Trophoblast cell (in vitro differentiated cells and primary cell): ENCODE measurements around the gene AHNAK.

ENCODE experiments used
- DNase-seq, 2 donors: peaks; one replicate each; pipeline ENCODE4 v3.0.0-alpha.2; 2016
- H2AFZ ChIP-seq: 2 replicates; pipeline ENCODE4 v1.6.1; 2013; ENCODE audit warnings: low read length, moderate library complexity, mild to moderate bottlenecking; ENCODE audit not compliant: insufficient read depth, poor library complexity
- H2AK5ac ChIP-seq: 2 replicates; pipeline ENCODE4 v1.6.1; 2013; ENCODE audit warnings: mild to moderate bottlenecking, low read length
- H2BK120ac ChIP-seq: 2 replicates; pipeline ENCODE4 v1.6.1; 2013; ENCODE audit warnings: low read length, mild to moderate bottlenecking, moderate library complexity; ENCODE audit not compliant: insufficient read depth, poor library complexity
- H2BK12ac ChIP-seq: 2 replicates; pipeline ENCODE4 v1.6.1; 2013; ENCODE audit warnings: mild to moderate bottlenecking, low read length, moderate library complexity
- H2BK5ac ChIP-seq: 2 replicates; pipeline ENCODE4 v1.6.1; 2013; ENCODE audit warnings: low read length, low read depth, moderate library complexity, mild to moderate bottlenecking; ENCODE audit not compliant: poor library complexity
- H3K14ac ChIP-seq: 2 replicates; pipeline ENCODE4 v1.6.1; 2013; ENCODE audit warnings: mild to moderate bottlenecking, low read length
- H3K18ac ChIP-seq: 2 replicates; pipeline ENCODE4 v1.6.1; 2013; ENCODE audit warnings: mild to moderate bottlenecking, low read length
- H3K23ac ChIP-seq: 2 replicates; pipeline ENCODE4 v1.6.1; 2013; ENCODE audit warnings: low read length
- H3K27ac ChIP-seq: 2 replicates; pipeline ENCODE4 v1.5.1; 2013; ENCODE audit warnings: low read depth, mild to moderate bottlenecking, inconsistent platforms, low read length, moderate library complexity
- H3K27me3 ChIP-seq: 2 replicates; pipeline ENCODE4 v1.6.1; 2013; ENCODE audit warnings: inconsistent platforms, mild to moderate bottlenecking, low read length, moderate library complexity; ENCODE audit not compliant: insufficient read depth
- H3K36me3 ChIP-seq, 2 experiments: 1 replicate in 1 of 2; 2 replicates in 1 of 2; pipeline ENCODE4 v1.6.1; 2013; ENCODE audit warnings: low read length in 2 of 2, mild to moderate bottlenecking in 2 of 2, moderate library complexity in 1 of 2; ENCODE audit not compliant: insufficient read depth in 2 of 2, control insufficient read depth in 1 of 2
- H3K4ac ChIP-seq: 2 replicates; pipeline ENCODE4 v1.6.1; 2013; ENCODE audit warnings: low read depth, mild to moderate bottlenecking, low read length, moderate library complexity
- H3K4me1 ChIP-seq, 2 experiments: 1 replicate in 1 of 2; 2 replicates in 1 of 2; pipeline ENCODE4 v1.6.1; 2013; ENCODE audit warnings: low read length in 2 of 2, mild to moderate bottlenecking in 2 of 2, moderate library complexity in 1 of 2; ENCODE audit not compliant: insufficient read depth in 2 of 2, control insufficient read depth in 1 of 2
- H3K4me2 ChIP-seq: 2 replicates; pipeline ENCODE4 v1.6.1; 2013; ENCODE audit warnings: inconsistent platforms, mild to moderate bottlenecking, low read length, moderate library complexity
- H3K4me3 ChIP-seq: 2 replicates; pipeline ENCODE4 v1.5.1; 2013; ENCODE audit warnings: mild to moderate bottlenecking, low read depth, low read length, inconsistent platforms
- H3K79me1 ChIP-seq: one replicate; pipeline ENCODE4 v1.6.1; 2013; ENCODE audit warnings: low read length
- H3K79me2 ChIP-seq: 2 replicates; pipeline ENCODE4 v1.6.1; 2013; ENCODE audit warnings: low read length, mild to moderate bottlenecking; ENCODE audit not compliant: control insufficient read depth, insufficient read depth, poor library complexity
- H3K9ac ChIP-seq: 2 replicates; pipeline ENCODE4 v1.6.1; 2013; ENCODE audit warnings: mild to moderate bottlenecking, low read length
- H3K9me3 ChIP-seq: 2 replicates; pipeline ENCODE4 v1.6.1; 2013; ENCODE audit warnings: low read depth, mild to moderate bottlenecking, control low read depth, inconsistent platforms, low read length; ENCODE audit not compliant: insufficient read depth
- H4K12ac ChIP-seq: 2 replicates; pipeline ENCODE4 v1.6.1; 2013; ENCODE audit warnings: low read depth, mild to moderate bottlenecking, low read length, moderate library complexity
- H4K8ac ChIP-seq: 2 replicates; pipeline ENCODE4 v1.6.1; 2013; ENCODE audit warnings: low read depth, mild to moderate bottlenecking, low read length, moderate library complexity
- H4K91ac ChIP-seq: one replicate; pipeline ENCODE4 v1.6.1; 2013; ENCODE audit warnings: low read depth, mild to moderate bottlenecking, low read length, moderate library complexity
- WGBS: extraction: QIAGEN DNeasy Blood & Tissue Kit; methylation state at CpG from one replicate; pipeline ENCODE4 v1.1.7; 2013; ENCODE audit warnings: missing lambda C conversion rate; ENCODE audit not compliant: insufficient read length, insufficient coverage; ENCODE audit errors: extremely low coverage; 5-methylcytosine and 5-hydroxymethylcytosine counted together

The AHNAK gene

DNA sequence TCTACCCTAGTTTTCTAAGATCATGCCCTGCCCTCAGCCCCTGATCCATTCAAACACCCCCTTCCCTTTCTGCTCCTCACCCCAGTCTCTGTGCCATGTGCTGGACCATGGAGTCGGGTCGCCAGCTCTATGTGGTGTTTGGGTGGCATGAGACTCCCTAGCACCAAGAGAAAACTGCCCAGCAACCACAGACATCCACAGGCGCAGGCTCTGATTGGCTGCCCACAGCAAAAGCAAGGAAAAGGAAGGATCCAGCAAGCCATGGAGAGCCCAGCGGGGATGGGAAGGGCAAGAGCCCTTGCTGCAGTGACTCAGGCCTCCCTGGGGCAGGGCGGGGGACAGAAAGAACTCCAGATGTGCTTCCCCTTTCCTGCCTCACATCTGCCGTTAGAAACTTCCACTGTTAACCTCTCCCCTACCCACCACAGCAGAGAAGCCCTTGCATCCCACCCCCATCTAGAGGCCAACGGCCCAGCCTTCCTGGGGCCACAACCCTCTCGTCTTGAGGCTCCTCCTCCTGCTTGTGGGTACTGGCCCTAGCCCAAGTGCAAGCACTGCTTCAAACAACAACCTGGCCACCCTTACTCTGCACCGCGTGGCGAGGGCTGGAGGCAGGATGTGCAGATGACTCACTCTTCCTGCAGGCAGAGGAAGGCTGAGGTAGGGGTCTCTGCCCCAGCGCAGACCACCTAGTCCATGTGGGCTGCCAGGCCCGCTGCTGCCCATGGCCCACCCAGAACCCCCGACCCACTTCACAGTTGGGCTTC is 9.7 kb upstream of the AHNAK start:
- Histone ChIP-seq H3K27me3 (no peaks in the 10 kb centered on the region), H3K4me2 (peak overlapping the region; percentile 45), H2BK12ac (peak overlapping the region; percentile 44), H3K27ac (peak overlapping the region; percentile 79), H3K4me3 (no peak overlapping the region), H2AK5ac (peak overlapping the region; percentile 18), H3K36me3 (peaks cover 19 to 27% of the 10 kb centered on the region in 2 experiments), H3K14ac (peak overlapping the region; percentile 30), H3K79me1 (peaks cover 24% of the 10 kb centered on the region), H4K8ac (peak overlapping the region; percentile 15), H3K9ac (no peak overlapping the region), H3K79me2 (peaks cover 2% of the 10 kb centered on the region), H3K4ac (peak overlapping the region; percentile 4), H4K91ac (peak overlapping the region; percentile 50), H2AFZ (no peak overlapping the region), H3K9me3 (no peaks in the 10 kb centered on the region), H2BK5ac (peak overlapping the region; percentile 39), H3K18ac (peak overlapping the region; percentile 12), H3K4me1 (peaks cover 56 to 59% of the 10 kb centered on the region in 2 experiments), H3K23ac (no peak overlapping the region), H4K12ac (no peak overlapping the region), H2BK120ac (peak overlapping the region; percentile 15)
- DNase-seq = peak; percentile 90 to 91
- no CpG with 5 or more reads among the region's 14 CpGs for WGBS

DNA sequence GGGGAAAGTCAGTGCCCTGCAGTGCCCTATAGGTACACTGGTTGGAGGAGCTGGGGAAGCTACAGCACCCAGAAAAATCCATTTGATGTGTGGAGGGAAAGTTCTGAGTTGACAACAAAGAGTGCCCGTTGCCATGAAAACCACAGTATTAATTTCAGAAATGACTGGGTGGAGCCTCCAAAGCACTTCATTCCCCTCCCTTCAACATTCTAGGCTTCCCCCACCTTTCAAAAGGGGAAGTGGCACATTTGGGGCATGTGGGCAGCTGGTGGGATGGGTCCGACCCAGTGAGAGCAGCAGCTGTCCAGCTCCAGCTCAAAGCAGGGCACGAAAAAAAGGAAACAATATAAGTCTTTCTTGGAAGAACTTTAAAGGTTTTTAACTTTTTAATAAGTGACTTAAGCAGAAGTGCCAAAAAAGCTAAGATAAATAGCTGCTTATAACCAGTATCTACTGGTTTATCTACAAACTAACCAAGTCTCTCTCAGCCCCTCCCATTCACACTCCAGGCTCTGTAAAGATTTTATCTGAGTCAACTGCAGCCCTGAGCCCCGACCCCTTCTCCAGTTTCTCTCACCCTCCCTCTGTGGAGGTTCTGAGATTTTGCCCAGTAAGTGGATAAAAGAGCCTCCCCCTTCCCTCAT is 9.0 kb upstream of the AHNAK start:
- peak overlapping the region; percentile 39 for H2BK5ac ChIP-seq
- peak overlapping the region; percentile 64 for H3K18ac ChIP-seq
- no peak overlapping the region for H3K4me3 ChIP-seq
- H2AFZ ChIP-seq = no peak overlapping the region
- H3K9me3 ChIP-seq = no peaks in the 10 kb centered on the region
- H3K9ac ChIP-seq = no peak overlapping the region
- peak overlapping the region; percentile 79 for H3K27ac ChIP-seq
- H2BK12ac ChIP-seq = peak overlapping the region; percentile 72
- no CpG with 5 or more reads among the region's 4 CpGs for WGBS
- H3K4me1 ChIP-seq = peaks cover 56 to 59% of the 10 kb centered on the region in 2 experiments
- H2BK120ac ChIP-seq = peak overlapping the region; percentile 15
- H3K79me2 ChIP-seq = peaks cover 2% of the 10 kb centered on the region
- H3K27me3 ChIP-seq = no peaks in the 10 kb centered on the region
- peak overlapping the region; percentile 30 for H3K14ac ChIP-seq
- peak overlapping the region; percentile 4 for H3K4ac ChIP-seq
- peak overlapping the region; percentile 50 for H4K91ac ChIP-seq
- peak overlapping the region; percentile 6 for H4K8ac ChIP-seq
- DNase-seq = peak in 1 of 2 donors; percentile 44
- no peak overlapping the region for H2AK5ac ChIP-seq
- H3K36me3 ChIP-seq = peaks cover 19 to 27% of the 10 kb centered on the region in 2 experiments
- peaks cover 24% of the 10 kb centered on the region for H3K79me1 ChIP-seq
- no peak overlapping the region for H3K23ac ChIP-seq
- H4K12ac ChIP-seq = no peak overlapping the region
- peak overlapping the region; percentile 45 for H3K4me2 ChIP-seq

DNA sequence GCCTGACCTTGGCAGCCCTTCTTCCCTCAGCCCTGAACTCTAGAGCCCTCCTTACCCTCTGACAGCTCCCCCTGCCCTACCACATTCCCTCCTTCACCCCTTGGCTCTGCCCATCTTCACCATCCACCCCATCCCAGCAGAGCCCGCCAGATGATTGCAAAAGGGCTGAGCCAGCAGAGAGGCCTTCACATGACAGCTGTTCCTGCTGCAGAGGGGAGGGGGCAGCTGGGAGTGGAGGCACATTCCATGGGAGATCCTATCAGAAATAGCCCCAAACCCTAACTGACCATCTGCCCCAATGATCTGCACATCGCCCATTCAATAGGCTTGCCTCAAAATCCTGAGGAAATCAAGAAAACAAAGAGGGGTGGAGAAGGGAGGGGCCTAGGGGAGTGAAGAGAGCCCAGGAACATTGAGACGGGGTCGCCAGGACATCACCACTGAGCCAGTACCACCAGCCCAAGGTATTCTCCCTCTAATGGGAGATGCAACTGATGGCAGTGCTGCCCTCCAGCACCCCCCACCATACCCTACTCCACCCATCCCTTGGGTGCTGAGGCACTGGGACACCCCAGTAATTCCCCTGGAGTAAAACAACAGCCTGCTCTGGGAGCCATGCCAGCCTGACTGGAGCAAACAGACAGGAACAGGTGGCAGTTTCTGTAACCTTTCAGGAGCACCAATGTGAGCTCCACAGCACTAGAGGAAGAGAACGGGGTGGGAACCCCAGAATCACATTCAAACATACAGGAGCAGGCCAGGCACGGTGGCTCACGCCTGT is 8.0 kb upstream of the AHNAK start:
- Histone ChIP-seq H3K27ac (peak overlapping the region; percentile 12), H4K8ac (peak overlapping the region; percentile 7), H3K18ac (peak overlapping the region; percentile 54), H3K4me3 (no peak overlapping the region), H4K91ac (peak overlapping the region; percentile 52), H3K9me3 (no peaks in the 10 kb centered on the region), H2AK5ac (peak overlapping the region; percentile 42), H2AFZ (no peak overlapping the region), H3K4me1 (peaks cover 49 to 53% of the 10 kb centered on the region in 2 experiments), H3K27me3 (no peaks in the 10 kb centered on the region), H3K79me1 (peaks cover 24% of the 10 kb centered on the region), H3K9ac (no peak overlapping the region), H3K4ac (peak overlapping the region; percentile 25), H2BK12ac (peak overlapping the region; percentile 70), H3K36me3 (peaks cover 13 to 21% of the 10 kb centered on the region in 2 experiments), H3K4me2 (no peak overlapping the region), H2BK5ac (no peak overlapping the region), H3K14ac (peak overlapping the region; percentile 15), H3K23ac (no peak overlapping the region), H3K79me2 (peaks cover 2% of the 10 kb centered on the region), H4K12ac (no peak overlapping the region), H2BK120ac (peak overlapping the region; percentile 43)
- no peak for DNase-seq
- WGBS = no CpG with 5 or more reads among the region's 7 CpGs

DNA sequence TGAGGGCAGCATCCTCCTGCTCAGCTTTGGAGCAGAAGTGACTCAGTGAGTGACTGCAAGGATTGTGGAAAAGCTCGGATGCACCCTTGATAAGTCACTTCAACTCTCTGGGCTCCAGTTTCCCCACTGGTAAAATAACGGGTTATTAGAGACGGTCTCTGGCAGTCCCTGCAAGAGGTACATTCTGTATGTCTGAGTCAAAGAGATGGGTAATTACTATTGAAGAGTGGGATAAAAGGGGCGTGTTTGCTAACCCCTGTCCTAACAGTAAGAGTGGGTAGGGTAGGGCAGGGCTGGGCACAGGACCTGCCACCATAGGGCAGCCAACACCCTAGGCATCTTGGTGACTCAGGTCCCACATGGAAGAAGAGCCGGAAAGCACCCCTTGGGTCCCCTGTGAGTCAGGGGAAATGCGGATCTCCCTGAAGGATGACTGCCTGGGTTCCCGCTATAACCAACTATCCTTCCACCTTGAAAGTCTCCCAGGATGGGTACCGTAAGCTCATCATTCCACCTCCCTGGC is 7.3 kb upstream of the AHNAK start:
- peak overlapping the region; percentile 72 for H3K27ac ChIP-seq
- no peaks in the 10 kb centered on the region for H3K27me3 ChIP-seq
- no peak overlapping the region for H3K4ac ChIP-seq
- no peaks in the 10 kb centered on the region for H3K9me3 ChIP-seq
- peak overlapping the region; percentile 32 for H4K91ac ChIP-seq
- no peak overlapping the region for H3K23ac ChIP-seq
- H3K4me2 ChIP-seq = peak overlapping the region; percentile 57
- no peak overlapping the region for H4K12ac ChIP-seq
- WGBS = no CpG with 5 or more reads among the region's 8 CpGs
- peak overlapping the region; percentile 49 for H2AK5ac ChIP-seq
- peak overlapping the region; percentile 19 for H2BK5ac ChIP-seq
- peak overlapping the region; percentile 34 for H3K14ac ChIP-seq
- no peak for DNase-seq
- peaks cover 46 to 52% of the 10 kb centered on the region in 2 experiments for H3K4me1 ChIP-seq
- peak overlapping the region; percentile 43 for H2BK120ac ChIP-seq
- peaks cover 8 to 14% of the 10 kb centered on the region in 2 experiments for H3K36me3 ChIP-seq
- no peak overlapping the region for H2AFZ ChIP-seq
- H3K4me3 ChIP-seq = no peak overlapping the region
- H3K18ac ChIP-seq = peak overlapping the region; percentile 70
- H4K8ac ChIP-seq = no peak overlapping the region
- peaks cover 2% of the 10 kb centered on the region for H3K79me2 ChIP-seq
- peak overlapping the region; percentile 77 for H2BK12ac ChIP-seq
- H3K9ac ChIP-seq = no peak overlapping the region
- peaks cover 24% of the 10 kb centered on the region for H3K79me1 ChIP-seq
